OCI-LY3 (cell line): ENCODE measurements around the gene PHACTR3.

Experiments
- H2AFZ ChIP-seq: fragments of 200-600, 300-600 bp; shearing (Covaris generic); 2 replicates; pipeline ENCODE4 v1.6.0; 2014; ENCODE audit warnings: antibody characterized with exemption, low read depth, low read length
- H3K27ac ChIP-seq: fragments of 200-600, 300-600 bp; sonication (generic); 2 replicates; pipeline ENCODE4 v1.5.1; 2014; ENCODE audit warnings: mild to moderate bottlenecking, low read length, moderate library complexity, mixed read lengths
- H3K27me3 ChIP-seq: fragments of 200-600, 300-600 bp; sonication (generic); 2 replicates; pipeline ENCODE4 v1.6.1; 2014; ENCODE audit warnings: low read depth, low read length, mixed read lengths
- H3K36me3 ChIP-seq: fragments of 200-600, 300-600 bp; sonication (generic); replicated peaks from 2 replicates; pipeline ENCODE3; 2014; ENCODE audit warnings: low read depth, low read length, mixed read lengths
- H3K4me1 ChIP-seq: fragments of 300-600, 200-600 bp; sonication (generic); 2 replicates; pipeline ENCODE4 v1.6.1; 2014; ENCODE audit warnings: low read length, mixed read lengths
- H3K4me2 ChIP-seq: fragments of 200-600, 300-600 bp; sonication (generic); 2 replicates; pipeline ENCODE4 v1.6.1; 2014; ENCODE audit warnings: low read length, mixed read lengths
- H3K4me3 ChIP-seq: fragments of 300-600, 200-600 bp; sonication (generic); 2 replicates; pipeline ENCODE4 v1.5.1; 2014; ENCODE audit warnings: antibody characterized with exemption, mild to moderate bottlenecking, low read length, moderate library complexity
- H3K79me2 ChIP-seq: fragments of 300-600, 200-600 bp; shearing (Covaris generic); 2 replicates; pipeline ENCODE4 v1.6.1; 2014; ENCODE audit warnings: mild to moderate bottlenecking, low read length, mixed read lengths
- H3K9ac ChIP-seq: fragments of 300-600, 200-600 bp; shearing (Covaris generic); 2 replicates; pipeline ENCODE4 v1.6.0; 2014; ENCODE audit warnings: mild to moderate bottlenecking, low read length, moderate library complexity
- H3K9me3 ChIP-seq: fragments of 200-600, 300-600 bp; shearing (Covaris generic); 2 replicates; pipeline ENCODE4 v1.6.1; 2014; ENCODE audit warnings: low read length, mixed read lengths; ENCODE audit not compliant: insufficient read depth
- H4K20me1 ChIP-seq: fragments of 200-600, 300-600 bp; sonication (generic); 2 replicates; pipeline ENCODE4 v1.6.1; 2016; ENCODE audit warnings: low read length, mixed read lengths; ENCODE audit not compliant: insufficient read depth
- CTCF ChIP-seq: fragments of 200-600, 300-600 bp; sonication (generic); IDR thresholded peaks from 2 replicates; pipeline ENCODE4 v1.5.1; 2014; ENCODE audit warnings: antibody characterized with exemption, low read length, low read depth
- EZH2phosphoT487 ChIP-seq: fragments of 200-600 bp; shearing (Covaris generic); IDR thresholded peaks from 2 replicates; pipeline ENCODE4 v1.6.1; 2018; ENCODE audit warnings: antibody characterized with exemption, mixed run types, low read depth

The PHACTR3 gene

DNA sequence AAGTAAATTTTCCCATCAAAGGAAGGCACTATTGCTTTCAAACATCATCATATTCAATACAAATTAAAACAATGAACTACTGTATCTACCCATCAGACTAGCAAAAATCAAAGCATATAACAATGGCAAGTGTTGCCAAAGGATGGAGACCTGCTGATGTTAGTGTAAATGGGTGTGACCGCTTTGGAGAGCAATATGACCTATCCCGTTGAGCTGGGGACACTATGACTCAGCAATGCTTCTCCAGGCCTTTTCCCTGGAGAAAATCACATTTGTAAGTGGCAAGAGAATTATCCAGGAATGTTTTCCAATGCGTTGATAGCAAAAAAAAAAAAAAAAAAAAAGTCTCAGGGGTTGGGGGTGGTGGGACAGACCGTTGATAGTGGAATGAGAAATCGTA, 46.1 kb downstream of the PHACTR3 start:
- H3K79me2 ChIP-seq: no peaks in the 10 kb centered on the region
- H2AFZ ChIP-seq: no peak overlapping the region
- H3K36me3 ChIP-seq: no peaks in the 10 kb centered on the region
- H3K4me2 ChIP-seq: no peak overlapping the region
- H3K9me3 ChIP-seq: no peaks in the 10 kb centered on the region
- H3K4me3 ChIP-seq: no peak overlapping the region
- H3K27ac ChIP-seq: no peak overlapping the region
- H3K27me3 ChIP-seq: peaks cover 9% of the 10 kb centered on the region; the same call in 1 of the 2 replicates
- no peaks in the 10 kb centered on the region for H4K20me1 ChIP-seq
- H3K9ac ChIP-seq: no peak overlapping the region
- TF ChIP-seq CTCF (no peak), EZH2phosphoT487 (no peak)
- H3K4me1 ChIP-seq: no peaks in the 10 kb centered on the region

DNA sequence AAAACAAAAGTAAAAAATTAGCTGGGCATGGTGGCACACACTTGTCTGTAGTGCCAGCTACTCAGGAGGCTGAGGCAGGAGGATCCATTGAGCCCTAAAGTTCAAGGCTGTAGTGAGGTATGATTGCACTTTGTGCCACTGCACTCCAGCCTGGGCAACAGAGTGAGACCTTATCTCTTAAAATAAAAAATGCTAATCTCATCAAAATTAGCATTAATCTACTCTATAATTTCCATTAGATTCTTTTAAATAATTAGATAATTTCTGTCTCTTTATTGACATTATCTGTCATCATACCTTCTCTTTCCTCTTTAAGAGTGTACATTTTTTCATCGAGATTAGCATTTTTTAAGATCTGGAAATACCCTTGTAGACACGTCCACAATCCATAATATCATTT, 48.0 kb downstream of the PHACTR3 start:
- H3K9me3 ChIP-seq: peaks cover 7% of the 10 kb centered on the region; the same call in 1 of the 2 replicates
- no peak overlapping the region for H3K4me2 ChIP-seq
- H3K4me3 ChIP-seq: no peak overlapping the region
- TF ChIP-seq CTCF (no peak), EZH2phosphoT487 (no peak)
- no peaks in the 10 kb centered on the region for H4K20me1 ChIP-seq
- H3K27ac ChIP-seq: no peak overlapping the region
- H2AFZ ChIP-seq: no peak overlapping the region
- H3K36me3 ChIP-seq: no peaks in the 10 kb centered on the region
- H3K79me2 ChIP-seq: no peaks in the 10 kb centered on the region
- H3K9ac ChIP-seq: no peak overlapping the region
- H3K4me1 ChIP-seq: no peaks in the 10 kb centered on the region
- peaks cover 9% of the 10 kb centered on the region; the same call in 1 of the 2 replicates for H3K27me3 ChIP-seq

- no peak for TF ChIP-seq CTCF
- no peak for TF ChIP-seq EZH2phosphoT487
- Histone ChIP-seq H3K9ac (no peak overlapping the region), H4K20me1 (no peaks in the 10 kb centered on the region), H3K27me3 (peaks cover 12% of the 10 kb centered on the region; the same call in 1 of the 2 replicates), H3K4me3 (no peak overlapping the region), H3K27ac (no peak overlapping the region), H3K79me2 (no peaks in the 10 kb centered on the region), H3K4me2 (no peak overlapping the region), H3K36me3 (no peaks in the 10 kb centered on the region), H2AFZ (no peak overlapping the region), H3K9me3 (peaks cover 18% of the 10 kb centered on the region; the same call in 1 of the 2 replicates), H3K4me1 (no peaks in the 10 kb centered on the region)
These were observed 52.1 kb downstream of the PHACTR3 start for GRCh38 chr20:59656417-59656816.

DNA sequence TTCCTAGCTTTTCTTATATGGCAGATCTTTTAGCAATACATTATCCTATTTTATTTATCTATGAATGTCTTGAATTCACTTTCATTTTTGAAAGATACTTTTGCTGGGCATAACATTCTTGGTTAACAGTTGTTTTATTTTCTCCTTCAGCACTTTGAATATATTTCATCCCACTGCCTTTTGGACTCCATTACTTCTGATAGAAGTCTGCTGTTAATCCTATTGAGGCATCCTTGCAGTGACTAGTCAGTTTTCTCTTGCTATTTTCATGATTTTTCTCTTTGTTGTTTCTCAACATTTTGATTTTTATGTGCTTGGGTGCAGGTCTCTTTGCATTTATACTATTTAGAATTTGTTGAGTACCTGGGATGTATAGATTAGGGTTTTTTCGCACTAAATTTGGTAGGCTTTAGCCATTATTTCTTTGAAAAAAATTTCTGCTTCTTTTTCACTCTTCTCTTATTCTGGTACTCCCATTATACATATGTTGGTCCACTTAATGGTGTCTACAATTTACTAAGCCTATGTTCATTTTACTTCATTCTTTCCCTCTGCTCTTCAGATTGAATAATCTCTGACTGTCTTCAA, 53.2 kb downstream of the PHACTR3 start:
- Histone ChIP-seq H3K4me1 (no peaks in the 10 kb centered on the region), H3K4me3 (no peak overlapping the region), H3K27me3 (peaks cover 8% of the 10 kb centered on the region; the same call in 1 of the 2 replicates), H2AFZ (no peak overlapping the region), H3K4me2 (no peak overlapping the region), H3K27ac (no peak overlapping the region), H4K20me1 (no peaks in the 10 kb centered on the region), H3K36me3 (no peaks in the 10 kb centered on the region), H3K79me2 (no peaks in the 10 kb centered on the region), H3K9ac (no peak overlapping the region), H3K9me3 (peaks cover 18% of the 10 kb centered on the region; the same call in 1 of the 2 replicates)
- no peak for TF ChIP-seq CTCF
- TF ChIP-seq EZH2phosphoT487: no peak
